H54 (cell line): Measurements from ENCODE around the gene TMEM132D.
"Not testable (repeated sequence)": the region's sequence is repeated elsewhere in the genome, so short reads cannot be mapped to it uniquely, and the experiment has no call there.

Experiments used
- DNase-seq: peaks from one replicate; pipeline ENCODE4 v3.0.0; 2011; ENCODE audit warnings: low spot score, mixed read lengths; ENCODE audit not compliant: insufficient read length
- FAIRE-seq: peaks from 3 replicates; lab custom pipeline; 2011; peaks lifted over from hg19 to GRCh38; lab: Jason Lieb, UNC
- POLR2A ChIP-seq: IDR thresholded peaks from 2 replicates; pipeline ENCODE4 v1.6.1; 2011; ENCODE audit warnings: low read depth, mild to moderate bottlenecking, low read length

TMEM132D gene

GRCh38 chr12:129052373-129052772 lies 851.5 kb downstream of the TMEM132D start:
- DNase-seq: no peak
- FAIRE-seq: no peak
- no peak for TF ChIP-seq POLR2A

- TF ChIP-seq POLR2A: no peak
- DNase-seq (no peak), FAIRE-seq (no peak)
Measured at GRCh38 chr12:129049917-129050316, 853.9 kb downstream of the TMEM132D start.

- not testable (repeated sequence) for FAIRE-seq, DNase-seq
Measured at GRCh38 chr12:129043334-129043733, 860.5 kb downstream of the TMEM132D start.

GRCh38 chr12:129036135-129036534 lies 867.7 kb downstream of the TMEM132D start:
- TF ChIP-seq POLR2A: no peak
- no peak for DNase-seq
- FAIRE-seq: no peak

- DNase-seq (no peak), FAIRE-seq (no peak)
Measured at GRCh38 chr12:129034558-129035289, 869.1 kb downstream of the TMEM132D start.

GRCh38 chr12:129028844-129029243 lies 875.0 kb downstream of the TMEM132D start:
- no peak for TF ChIP-seq POLR2A
- no peak for DNase-seq
- no peak for FAIRE-seq

More at GRCh38 chr12:129034558-129035289, 869.1 kb downstream of the TMEM132D start:
- TF ChIP-seq POLR2A: no peak

- DNase-seq (no peak), FAIRE-seq (no peak)
- no peak for TF ChIP-seq POLR2A
Measured at GRCh38 chr12:129025055-129025454, 878.8 kb downstream of the TMEM132D start.
